ENCODE results near the gene ARHGEF7. TPM values are rescaled to one million over a fixed set of nuclear protein-coding genes. Genes with fewer than 3 reads are reported as not detected.

ARHGEF7 gene
- total RNA-seq, 1 donor from 2014 or later, result 49.3 TPM

DNA sequence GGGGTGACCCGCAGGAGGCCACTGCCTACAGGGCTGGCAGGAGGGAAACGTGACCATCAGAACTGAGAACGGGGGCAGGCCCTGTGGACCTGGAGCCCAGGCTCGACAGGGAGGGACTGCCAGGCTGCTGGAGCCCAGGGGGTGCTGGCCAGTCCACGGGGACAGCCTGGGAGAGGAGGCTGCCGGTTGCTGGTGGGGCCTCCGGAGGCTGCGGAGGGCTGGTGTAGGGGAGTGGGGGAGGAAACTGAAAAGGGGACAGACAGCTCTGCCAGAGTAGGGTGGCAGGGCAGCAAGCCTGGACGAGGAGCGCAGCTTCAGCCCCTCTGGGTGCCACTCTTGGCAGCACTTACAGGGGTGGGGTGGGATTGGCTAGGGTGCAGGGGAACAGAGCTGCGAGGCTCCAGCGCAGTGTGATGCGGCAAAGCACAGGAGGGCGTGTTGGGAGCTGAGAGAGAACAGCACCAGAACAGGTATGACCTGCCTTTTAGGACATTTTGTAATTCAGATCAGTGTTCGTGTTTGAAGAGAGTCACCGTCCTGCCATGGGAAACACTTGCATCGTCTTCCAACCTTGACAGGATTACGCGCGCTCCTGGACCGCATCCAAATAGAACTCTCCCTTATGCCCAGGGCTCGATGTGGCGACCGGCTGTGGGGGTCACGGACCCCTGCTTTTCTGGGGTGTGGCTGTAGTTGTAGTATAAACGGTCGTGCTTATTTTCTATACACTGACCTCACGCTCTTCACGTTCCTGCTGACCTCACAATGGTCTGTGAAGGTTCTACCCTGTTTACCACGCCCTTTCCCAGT is 19.9 kb upstream of the ARHGEF7 start:
- intact Hi-C loops (cut with DNase I), result no loop called here
- DNase-seq (no peak), ATAC-seq (ENCODE audit: poor library complexity) (no peak)

DNA sequence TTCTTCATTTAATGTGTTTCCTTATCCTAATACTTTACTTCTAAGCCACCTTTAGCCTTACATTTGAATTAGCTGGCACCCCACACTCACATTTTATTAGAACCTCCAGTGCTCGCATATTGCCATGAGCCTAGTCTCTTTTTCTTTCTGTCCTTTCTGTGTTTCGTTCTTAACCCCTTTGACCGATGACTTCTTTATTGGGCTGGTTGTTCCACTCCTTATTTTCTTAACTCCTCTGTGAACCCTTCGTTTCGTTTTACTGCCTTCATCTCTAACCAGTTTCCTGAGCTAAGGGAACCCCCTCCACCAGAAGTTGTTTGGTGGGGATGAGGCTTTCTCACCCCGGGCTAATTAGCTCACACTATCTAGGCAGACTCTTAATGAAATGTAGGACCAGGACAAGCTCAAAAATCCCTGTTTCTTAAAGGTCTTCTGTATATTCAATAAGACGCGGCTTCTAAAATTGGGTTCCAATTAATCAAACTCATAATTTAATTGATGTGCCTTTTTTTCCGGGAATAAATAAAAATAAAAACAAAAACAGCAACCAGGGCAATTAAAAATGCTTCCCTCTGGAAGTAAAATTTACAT is 19.1 kb upstream of the ARHGEF7 start:
- intact Hi-C loops (cut with DNase I), result no loop called here
- DNase-seq (no peak), ATAC-seq (ENCODE audit: poor library complexity) (no peak)

DNA sequence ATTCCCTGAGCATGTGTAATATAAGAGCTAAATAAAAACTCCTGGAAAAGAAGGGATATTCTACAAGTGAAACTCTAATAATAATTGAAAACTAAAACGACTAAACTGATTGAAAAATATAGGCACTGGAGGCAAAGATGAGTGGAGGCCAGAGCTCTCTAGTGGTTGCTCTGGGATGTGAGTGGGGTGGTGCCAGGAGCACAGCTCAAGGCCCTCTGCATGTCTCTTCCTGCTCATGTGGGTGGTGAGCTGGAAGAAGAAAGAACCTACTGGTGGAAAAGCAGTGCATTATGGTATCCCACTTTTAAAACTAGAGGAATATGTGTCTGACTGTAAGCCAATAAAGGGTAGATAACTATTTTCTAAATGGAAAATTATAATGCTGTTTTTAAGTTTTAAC is 15.8 kb upstream of the ARHGEF7 start:
- no peak for ATAC-seq (ENCODE audit: poor library complexity)
- no peak for DNase-seq
- intact Hi-C loops (cut with DNase I), result no loop called here

DNA sequence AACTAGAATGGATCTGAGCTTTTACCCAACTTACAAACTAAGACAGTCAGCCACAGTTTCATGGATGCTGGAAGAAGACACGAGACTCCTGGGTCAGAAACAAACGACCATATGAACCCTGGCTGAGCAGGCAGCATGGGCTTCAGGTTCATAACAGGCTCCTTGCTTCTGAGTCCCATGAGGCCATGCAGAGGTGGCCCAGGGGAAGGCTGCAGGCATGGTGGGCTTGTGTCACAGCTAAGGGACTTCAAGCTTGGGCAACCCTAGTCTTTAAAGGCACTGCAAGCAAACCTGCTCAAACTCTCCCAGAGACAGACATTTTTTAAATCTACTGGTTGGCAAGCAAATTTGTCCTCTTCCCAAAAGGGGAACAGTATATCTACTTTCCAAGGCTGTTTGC is 5.1 kb upstream of the ARHGEF7 start:
- ATAC-seq (ENCODE audit: poor library complexity) (no peak), DNase-seq (no peak)
- intact Hi-C loops (cut with DNase I), result no loop called here

DNA sequence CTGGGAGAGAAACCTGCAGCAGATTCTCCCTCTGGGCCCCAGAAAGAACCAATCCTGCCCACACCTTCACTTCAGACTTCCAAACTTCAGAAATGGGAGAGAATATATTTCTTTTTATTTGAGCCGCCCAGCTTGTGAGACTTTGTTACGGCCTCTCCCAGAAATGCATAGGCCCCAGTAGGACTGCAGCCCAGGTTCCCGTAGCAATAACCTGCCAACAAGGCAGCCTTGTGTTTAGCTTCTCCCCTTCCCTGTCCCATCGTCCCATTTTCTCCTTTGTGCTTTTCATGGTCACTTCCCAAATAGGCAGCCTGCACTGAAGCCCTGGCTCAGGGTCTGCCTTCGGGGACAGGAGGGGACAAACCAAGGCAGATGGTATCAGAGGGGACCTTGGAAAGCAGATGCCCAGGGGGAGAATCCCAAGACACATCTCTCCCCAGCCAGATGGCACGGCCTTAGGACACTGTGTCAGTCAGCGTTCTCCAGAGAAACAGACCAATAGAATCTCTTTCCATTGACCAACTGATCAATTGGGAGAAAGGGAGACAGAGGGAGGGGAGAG is 3.7 kb upstream of the ARHGEF7 start:
- DNase-seq (no peak), ATAC-seq (ENCODE audit: poor library complexity) (no peak)
- intact Hi-C loops (cut with DNase I), result no loop called here

DNA sequence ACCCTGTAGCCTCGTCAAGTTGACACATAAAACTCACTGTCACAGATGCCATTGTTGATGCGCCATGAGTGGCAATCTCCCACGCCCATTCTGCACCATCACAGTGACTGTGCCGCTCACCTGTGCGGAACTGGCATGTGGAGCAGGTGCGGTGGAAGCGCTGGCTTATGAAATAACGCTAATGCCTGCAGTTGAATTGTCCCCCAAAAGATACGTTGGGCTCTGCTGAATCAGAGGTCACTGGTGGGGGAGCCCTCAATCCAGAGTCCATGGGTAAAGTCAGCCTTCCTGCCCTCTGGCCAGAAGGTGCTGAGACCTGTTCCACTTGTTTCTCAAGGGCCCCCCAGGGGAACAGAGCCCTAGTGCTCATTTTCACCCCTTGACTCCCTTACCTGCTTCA is 2.9 kb upstream of the ARHGEF7 start:
- DNase-seq, result no peak
- intact Hi-C loops (cut with DNase I), result no loop called here
- no peak for ATAC-seq (ENCODE audit: poor library complexity)

DNA sequence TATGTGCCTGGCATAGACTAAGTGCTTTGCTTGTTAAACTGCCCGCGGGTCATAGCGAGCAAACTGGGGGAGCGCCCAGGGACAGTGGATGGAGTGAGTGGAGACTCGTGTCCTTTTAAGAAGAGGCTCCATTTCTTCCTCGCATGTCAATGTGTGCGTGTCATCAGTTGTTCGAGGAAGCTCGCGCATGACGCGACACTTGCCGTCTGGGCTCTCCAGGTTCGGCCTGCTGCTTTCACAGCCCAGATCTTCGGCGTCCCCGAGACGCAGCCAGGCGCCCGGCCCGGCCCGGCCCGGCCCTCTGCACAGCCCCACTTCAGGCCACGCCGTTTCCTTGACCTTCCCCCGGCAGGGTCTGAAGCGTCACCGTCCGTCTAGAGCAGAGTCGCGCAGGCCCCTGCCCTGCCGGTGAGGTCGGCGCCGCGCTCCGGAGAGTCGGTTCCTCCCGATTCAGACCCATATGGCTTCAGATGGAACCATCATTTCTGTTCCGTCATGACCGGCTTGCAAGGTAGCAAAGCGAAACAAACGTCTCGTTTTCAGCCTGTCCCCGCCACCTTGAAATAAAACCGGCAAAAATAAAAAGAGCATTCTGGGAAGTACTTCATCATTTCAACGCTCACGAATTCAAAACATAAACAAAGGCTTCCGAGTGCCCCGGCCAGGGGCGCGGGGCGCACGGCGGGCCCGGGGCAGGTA is 599 bp upstream of the ARHGEF7 start:
- ATAC-seq (ENCODE audit: poor library complexity), result peak; percentile 68
- intact Hi-C loops (cut with DNase I), result no loop called here

DNA sequence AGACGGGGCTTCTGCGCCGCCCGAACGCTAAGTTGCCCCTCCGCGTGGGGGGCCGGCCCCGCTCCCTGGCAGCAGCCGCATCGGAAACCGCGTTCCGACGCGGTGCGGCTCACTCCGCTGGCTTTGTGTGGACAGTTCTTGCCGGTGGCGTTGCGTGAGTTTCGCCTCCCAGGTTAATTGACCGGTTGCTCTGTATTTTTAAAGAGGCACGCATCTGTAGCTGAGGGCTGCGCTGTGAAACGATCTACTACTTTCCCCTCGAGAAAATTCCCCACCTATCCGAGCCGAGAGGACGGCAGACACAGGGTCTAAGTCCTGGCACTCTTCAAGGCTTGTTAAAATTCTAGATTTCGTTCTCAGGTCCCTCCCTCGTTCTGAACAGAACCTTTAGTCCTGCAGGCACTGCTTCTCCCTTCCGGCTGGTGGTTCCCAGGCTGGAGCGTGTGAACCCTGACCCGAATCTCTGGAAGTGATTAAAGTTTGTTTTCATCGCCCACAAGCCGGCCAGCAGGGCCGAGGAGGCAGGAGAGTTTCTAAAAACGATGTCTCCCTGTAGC is 933 bp downstream of the ARHGEF7 start:
- ATAC-seq (ENCODE audit: poor library complexity), result peak; percentile 80
- DNase-seq, result peak; percentile 75
- intact Hi-C loops (cut with DNase I), result no loop called here

More for the DNA sequence above, 599 bp upstream of the ARHGEF7 start:
- DNase-seq, result peak; percentile 66

DNA sequence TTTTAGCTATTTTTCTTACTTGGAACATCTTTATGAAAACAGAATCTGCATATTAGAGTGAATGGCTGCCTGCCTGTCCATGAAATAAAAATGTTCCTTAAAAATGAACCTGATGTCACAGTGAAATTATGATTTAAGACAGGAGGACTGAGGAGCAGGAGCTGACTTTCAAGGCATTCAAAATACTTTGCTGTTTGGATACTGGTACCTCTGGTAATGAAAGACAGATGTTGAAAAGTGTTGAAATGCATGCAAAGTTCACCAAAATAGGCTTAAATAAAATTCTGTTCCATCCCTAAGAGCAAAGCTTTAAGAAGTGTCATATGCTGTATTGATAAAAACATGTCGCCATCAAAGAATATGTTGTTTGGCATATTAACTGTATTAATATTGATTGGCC is 1.7 kb downstream of the ARHGEF7 start:
- no peak for DNase-seq
- ATAC-seq (ENCODE audit: poor library complexity), result no peak
- intact Hi-C loops (cut with DNase I), result no loop called here

DNA sequence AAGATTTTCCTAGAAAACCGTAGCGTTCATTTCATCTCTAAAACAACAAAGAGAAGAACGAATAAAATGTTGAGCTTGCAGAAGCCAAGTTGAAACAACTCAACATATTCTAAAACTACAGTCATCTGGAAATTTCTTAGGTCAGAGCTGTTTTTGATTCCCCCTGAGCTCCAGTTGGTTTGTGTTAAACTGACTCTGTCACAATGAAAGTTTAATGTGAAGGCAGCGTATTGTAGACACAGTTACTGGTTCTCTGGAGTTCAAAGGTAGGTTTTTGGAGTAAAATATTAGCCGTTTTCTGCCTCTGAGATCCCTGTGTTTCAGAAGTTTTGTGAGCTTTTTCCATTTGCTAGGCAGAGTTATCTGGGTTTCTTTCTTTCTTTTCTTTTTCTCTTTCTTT is 2.2 kb downstream of the ARHGEF7 start:
- no peak for DNase-seq
- no peak for ATAC-seq (ENCODE audit: poor library complexity)
- intact Hi-C loops (cut with DNase I), result no loop called here

DNA sequence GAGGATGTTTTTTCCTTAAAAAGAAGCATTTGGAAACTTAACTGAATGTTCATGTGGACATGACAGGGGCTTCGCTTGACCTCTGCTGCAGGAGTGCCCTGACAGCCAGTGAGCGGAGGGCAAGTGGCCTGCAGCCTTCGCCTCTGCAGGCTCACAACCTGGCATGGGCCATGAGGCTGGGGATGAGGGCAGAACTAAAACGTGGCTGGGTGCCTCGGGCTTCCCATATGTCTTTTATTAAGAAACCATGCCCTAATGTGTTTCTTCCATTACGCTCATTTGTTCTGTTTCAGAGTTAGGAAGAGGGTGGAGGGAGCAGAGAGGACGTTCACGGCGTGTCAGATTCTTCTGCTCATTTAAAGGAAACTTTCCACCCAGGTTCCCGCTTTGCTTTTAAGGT is 2.9 kb downstream of the ARHGEF7 start:
- intact Hi-C loops (cut with DNase I), result no loop called here

DNA sequence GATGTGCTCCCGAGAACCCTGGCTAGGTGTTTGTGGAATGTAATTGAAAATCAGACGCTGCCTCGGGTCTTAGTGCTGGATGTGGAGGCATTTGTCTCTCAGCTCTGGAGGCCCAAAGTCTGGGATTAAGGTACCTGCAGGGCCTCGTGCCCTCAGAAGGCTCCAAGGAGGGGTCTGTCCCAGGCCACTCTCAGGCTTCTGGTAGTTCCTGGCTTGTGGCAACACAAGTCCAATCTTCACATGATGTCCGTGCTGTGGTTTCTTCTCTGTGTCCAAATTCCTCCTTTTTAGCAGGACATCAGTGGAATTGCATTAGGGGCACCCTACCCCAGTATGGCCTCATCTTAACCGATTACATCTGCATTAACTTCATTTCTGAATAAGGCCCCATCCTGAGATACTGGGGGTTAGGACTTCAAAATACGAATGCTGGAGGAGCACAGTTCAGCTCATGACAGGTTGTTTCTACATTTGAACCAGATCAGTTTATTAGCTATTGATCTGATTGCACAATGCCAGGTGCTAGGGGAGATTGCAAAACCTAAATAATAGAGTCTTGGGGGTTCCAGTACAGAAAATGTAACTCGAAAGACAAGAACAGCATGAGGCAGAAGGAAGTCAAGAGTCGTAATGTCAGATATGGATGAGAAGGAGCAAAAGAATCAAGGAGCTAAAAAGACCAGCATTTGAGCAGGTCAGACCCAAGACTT is 3.9 kb downstream of the ARHGEF7 start:
- intact Hi-C loops (cut with DNase I), result no loop called here
- DNase-seq (no peak), ATAC-seq (ENCODE audit: poor library complexity) (no peak)

More for the DNA sequence above, 2.9 kb downstream of the ARHGEF7 start:
- no peak for DNase-seq
- no peak for ATAC-seq (ENCODE audit: poor library complexity)

DNA sequence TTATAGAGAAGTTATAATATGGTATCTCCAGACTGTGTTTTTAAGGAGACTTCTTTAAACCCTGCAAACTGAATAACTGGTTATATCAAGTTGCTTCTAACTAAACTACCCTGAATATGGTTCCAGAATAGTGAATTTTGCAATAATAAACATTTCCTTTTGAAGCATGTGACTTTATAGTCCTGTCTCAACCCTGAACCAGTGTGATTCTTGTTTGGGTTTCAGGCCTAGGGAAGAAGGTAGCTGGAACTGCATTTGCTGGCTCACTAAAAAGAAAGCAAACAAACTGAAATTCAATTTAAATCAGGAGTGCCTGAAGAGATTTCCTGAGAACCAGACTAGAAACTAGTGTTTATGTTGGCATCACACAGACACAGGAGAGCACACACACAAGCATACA is 4.9 kb downstream of the ARHGEF7 start:
- intact Hi-C loops (cut with DNase I), result no loop called here
- no peak for DNase-seq
- ATAC-seq (ENCODE audit: poor library complexity), result no peak

DNA sequence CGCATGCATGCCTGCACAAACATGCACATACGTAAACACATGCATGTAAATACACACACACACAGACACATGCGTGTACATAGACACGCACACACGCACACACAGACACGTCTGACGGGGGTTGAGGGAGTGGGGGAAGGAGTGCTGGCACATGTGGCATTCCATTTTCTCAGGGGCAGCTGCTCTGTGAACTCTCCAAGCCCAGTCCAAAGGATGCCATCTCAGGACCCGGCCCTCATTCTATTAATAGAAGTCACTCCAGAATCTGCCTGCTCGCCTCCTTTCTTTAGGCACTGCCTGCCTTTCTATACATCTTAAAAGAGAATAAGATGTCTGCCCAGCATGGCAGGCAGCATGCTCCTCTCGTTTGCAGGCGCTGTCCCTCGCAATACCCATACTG is 5.3 kb downstream of the ARHGEF7 start:
- intact Hi-C loops (cut with DNase I), result no loop called here

DNA sequence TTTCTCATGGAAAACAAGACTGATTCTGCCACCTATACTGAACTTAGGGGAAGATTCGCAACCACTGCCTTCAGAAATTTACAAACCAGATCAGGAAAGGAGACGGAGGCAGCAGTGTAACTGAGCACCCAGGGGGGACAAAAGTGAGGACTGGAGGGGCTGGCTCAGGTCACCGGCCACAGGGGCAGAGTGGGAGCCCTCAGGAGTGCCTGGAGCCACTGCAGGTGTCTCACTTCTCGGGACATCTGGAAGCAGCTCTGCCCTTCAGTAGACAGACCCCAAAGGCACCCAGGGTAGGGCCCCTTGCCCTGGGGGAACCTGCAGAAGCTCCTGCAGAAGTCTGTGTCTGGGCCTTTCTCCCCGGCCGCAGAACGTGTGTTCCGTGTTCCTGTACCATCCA is 5.8 kb downstream of the ARHGEF7 start:
- DNase-seq, result no peak
- no peak for ATAC-seq (ENCODE audit: poor library complexity)
- intact Hi-C loops (cut with DNase I), result no loop called here

More for the DNA sequence above, 5.3 kb downstream of the ARHGEF7 start:
- DNase-seq (no peak), ATAC-seq (ENCODE audit: poor library complexity) (no peak)

DNA sequence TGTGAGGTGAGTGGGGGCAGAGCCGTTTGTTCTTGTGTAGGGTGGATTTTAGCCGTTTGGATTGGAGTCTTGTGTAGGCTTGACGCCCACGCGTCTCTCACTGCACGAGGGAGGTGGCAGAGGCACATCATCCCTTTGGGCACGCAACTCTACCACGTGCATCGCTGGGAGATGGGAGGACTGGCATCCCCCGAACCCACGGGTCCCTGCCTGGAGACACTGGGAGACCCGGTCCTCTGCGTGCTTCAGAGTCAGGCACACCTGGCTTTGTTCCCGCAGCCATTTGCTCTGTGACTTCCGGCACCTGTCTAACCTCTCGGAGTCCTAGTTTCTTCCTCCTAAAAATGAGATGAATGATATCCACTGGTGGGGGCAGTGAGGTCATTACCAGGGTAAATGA is 6.4 kb downstream of the ARHGEF7 start:
- DNase-seq (no peak), ATAC-seq (ENCODE audit: poor library complexity) (no peak)
- intact Hi-C loops (cut with DNase I), result no loop called here

DNA sequence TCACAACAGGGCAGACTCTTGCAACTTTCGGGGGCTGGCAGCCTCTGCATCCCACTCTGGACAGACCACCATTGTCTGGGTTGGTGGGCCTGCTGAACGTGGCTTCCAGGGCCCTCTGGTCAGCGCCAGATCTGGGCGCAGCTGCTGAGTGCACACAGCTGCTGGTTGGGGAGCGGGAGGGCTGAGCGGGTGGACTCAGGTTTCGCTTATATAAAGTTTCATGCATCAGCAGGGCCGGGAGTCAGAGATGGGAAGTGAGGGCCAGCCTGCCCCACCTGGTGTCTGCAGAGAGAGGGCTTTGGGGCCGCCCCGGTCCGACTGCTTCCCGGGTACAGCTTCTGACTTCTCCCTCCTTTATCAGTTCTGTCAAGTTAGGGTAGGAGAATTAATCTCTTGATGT is 6.9 kb downstream of the ARHGEF7 start:
- ATAC-seq (ENCODE audit: poor library complexity) (no peak), DNase-seq (no peak)
- intact Hi-C loops (cut with DNase I), result no loop called here

DNA sequence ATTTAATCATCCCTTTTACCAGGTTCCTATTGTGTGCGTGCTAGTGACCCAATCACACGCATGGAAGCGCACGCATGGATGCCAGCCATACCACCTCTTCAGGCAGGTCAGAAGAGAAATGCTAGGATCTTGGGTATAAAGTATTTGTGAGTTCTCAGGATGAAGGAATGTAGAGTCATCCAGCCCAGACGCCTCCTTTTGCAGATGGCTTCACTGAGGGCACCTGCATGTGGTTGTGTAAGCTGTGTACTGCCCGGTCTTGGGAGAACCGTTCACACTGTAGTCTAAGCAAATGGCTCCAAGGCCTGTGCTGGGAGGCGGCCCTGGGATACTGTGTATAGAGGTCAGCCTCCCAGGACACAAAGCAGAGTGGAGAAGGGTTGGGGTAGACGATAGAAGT is 7.5 kb downstream of the ARHGEF7 start:
- no peak for DNase-seq
- intact Hi-C loops (cut with DNase I), result no loop called here
- ATAC-seq (ENCODE audit: poor library complexity), result no peak

DNA sequence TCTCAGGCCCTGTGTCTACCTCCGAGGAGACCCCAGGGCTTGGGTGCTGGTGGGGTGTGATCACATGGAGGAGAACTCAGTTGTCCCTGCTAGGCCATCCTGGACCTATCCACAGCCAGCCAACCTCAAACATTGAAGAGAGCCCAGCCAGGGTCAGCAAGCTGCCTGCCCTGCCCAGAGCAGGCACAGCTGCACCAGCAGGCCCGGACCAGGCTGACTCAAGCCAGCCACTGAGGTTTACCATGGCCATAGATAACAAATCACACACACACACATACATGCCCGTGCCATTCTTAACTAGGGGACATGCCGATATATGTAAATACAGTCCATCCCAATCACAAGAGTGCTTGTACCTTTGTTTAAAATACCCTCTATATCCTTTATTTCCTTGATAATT is 8.1 kb downstream of the ARHGEF7 start:
- ATAC-seq (ENCODE audit: poor library complexity), result no peak
- no peak for DNase-seq
- intact Hi-C loops (cut with DNase I), result no loop called here

Measured in Right ventricle myocardium superior (tissue), 1 donor.